K562 (cell line): Measurements from ENCODE around the gene MTPN. TPM values are rescaled to one million over a fixed set of nuclear protein-coding genes. Genes with fewer than 3 reads are reported as not detected.

Experiments
- ATF4 ChIP-seq: fragments of 450-650 bp; formaldehyde crosslinking; IDR thresholded peaks from 2 replicates; pipeline ENCODE4 v1.4.0; 2022; ENCODE audit warnings: mild to moderate bottlenecking, moderate library complexity
- CBFB ChIP-seq: sonication (generic); formaldehyde crosslinking; IDR thresholded peaks from 2 replicates; pipeline ENCODE4 v1.4.0; 2020; ENCODE audit warnings: mild to moderate bottlenecking, missing genetic modification reagents
- GABPA ChIP-seq: fragments of 200-800 bp; sonication (Bioruptor generic); conservative IDR thresholded peaks from 2 replicates; pipeline ENCODE4 v1.6.1; 2016; ENCODE audit warnings: low read depth, missing genetic modification characterization, missing compliant biosample characterization
- HNRNPLL ChIP-seq: fragments of 200-400 bp; formaldehyde crosslinking; IDR thresholded peaks from 2 replicates; pipeline ENCODE4 v1.6.1; 2017; ENCODE audit warnings: low read length, low read depth, mild to moderate bottlenecking; ENCODE audit not compliant: poor library complexity, severe bottlenecking
- KDM2B ChIP-seq: fragments of 250-450 bp; sonication (Bioruptor Pico); IDR thresholded peaks from 2 replicates; pipeline ENCODE4 v1.8.0; 2021; ENCODE audit warnings: mild to moderate bottlenecking, moderate library complexity
- MTA3 ChIP-seq: fragments of 450-650 bp; formaldehyde crosslinking; IDR thresholded peaks from 2 replicates; pipeline ENCODE4 v1.6.1; 2017; ENCODE audit warnings: mild to moderate bottlenecking, borderline replicate concordance
- MYC ChIP-seq, 2 experiments: fragments of 250-450 bp in 1 of 2; sonication (Bioruptor Pico) in 1 of 2; IDR thresholded peaks; 2 replicates each; pipeline versions ENCODE4 v1.5.1 to v1.6.1; 2012 to 2021; ENCODE audit warnings: low read depth in 2 of 2, borderline replicate concordance in 1 of 2, improper control_type of control experiment in 1 of 2, low read length in 1 of 2, mild to moderate bottlenecking in 1 of 2, moderate library complexity in 1 of 2
- PHF8 ChIP-seq: fragments of 200-600 bp; sonication (generic); IDR thresholded peaks from 2 replicates; pipeline ENCODE4 v1.6.1; 2012; ENCODE audit warnings: mixed run types, mild to moderate bottlenecking, inconsistent platforms, low read length, moderate library complexity, borderline replicate concordance
- PRMT5 ChIP-seq: sonication (generic); formaldehyde crosslinking; IDR thresholded peaks from 2 replicates; pipeline ENCODE4 v1.5.0; 2020; ENCODE audit warnings: missing genetic modification reagents
- TEAD2 ChIP-seq: fragments of 450-650 bp; IDR thresholded peaks from 2 replicates; pipeline ENCODE4 v1.6.1; 2016; ENCODE audit warnings: missing genetic modification characterization, control low read depth, missing compliant biosample characterization
- USF1 ChIP-seq: sonication (generic); formaldehyde crosslinking; IDR thresholded peaks from 2 replicates; pipeline ENCODE4 v1.9.0; 2022; ENCODE audit warnings: mild to moderate bottlenecking, missing genetic modification reagents
- ZC3H8 ChIP-seq: fragments of 450-650 bp; IDR thresholded peaks from 2 replicates; pipeline ENCODE4 v1.6.1; 2017
- ZNF395 ChIP-seq: fragments of 200-800 bp; sonication (Bioruptor generic); IDR thresholded peaks from 2 replicates; pipeline ENCODE4 v1.6.1; 2017; ENCODE audit warnings: missing genetic modification characterization, missing compliant biosample characterization
- polyA plus RNA-seq, 8 experiments: library from polyadenylated mRNA; depleted of rRNA in 4 of 8; stranded (reverse) in 5 of 8; unstranded in 3 of 8; fragments of >200 nt; fragmentation: Nextera tagmentation in 2 of 8; fragmentation: Illumina TruSeq in 1 of 8; extraction: Ambion mirVana in 2 of 8; extraction: Trizol in 1 of 8; gene quantifications; 2 replicates each; pipeline versions ENCODE4 v1.2.1 to v1.2.3, GENCODE V29; 2011 to 2014; ENCODE audit warnings: inconsistent platforms in 1 of 8, missing spikeins in 1 of 8
- total RNA-seq, 7 experiments: library from RNA; depleted of rRNA in 6 of 7; stranded (reverse); fragments of >200 nt in 6 of 7; fragmentation: Illumina TruSeq in 2 of 7; extraction: Trizol in 2 of 7; gene quantifications; 2 replicates each; pipeline versions ENCODE4 v1.2.1 to v1.2.3, GENCODE V29; 2011 to 2021; ENCODE audit warnings: low replicate concordance in 1 of 7
- TF ChIP-seq, protein P1 (sequence below): fragments of 450-650 bp; IDR thresholded peaks from 2 replicates; pipeline ENCODE4 v1.6.1; 2017; ENCODE audit warnings: antibody characterized with exemption, mild to moderate bottlenecking
- TF ChIP-seq, protein P2 (sequence below): sonication (generic); formaldehyde crosslinking; IDR thresholded peaks from 2 replicates; pipeline ENCODE4 v1.4.0; 2020; ENCODE audit warnings: mild to moderate bottlenecking, missing genetic modification reagents

The MTPN gene
- total and polyA plus RNA-seq, 9 of the 15 experiments (the other 6 are each of a cell fraction or from before 2014, with no cell fraction given): 68.5 to 261 (median 156) TPM

GRCh38 chr7:135977007-135977741 is at the start of gene MTPN (continued):
- TF ChIP-seq USF1 (CRISPR knock-in tag): no peak; the same call in 1 of the 2 replicates
- peak; percentile 99 for TF ChIP-seq GABPA
- TF ChIP-seq, protein P1, sequence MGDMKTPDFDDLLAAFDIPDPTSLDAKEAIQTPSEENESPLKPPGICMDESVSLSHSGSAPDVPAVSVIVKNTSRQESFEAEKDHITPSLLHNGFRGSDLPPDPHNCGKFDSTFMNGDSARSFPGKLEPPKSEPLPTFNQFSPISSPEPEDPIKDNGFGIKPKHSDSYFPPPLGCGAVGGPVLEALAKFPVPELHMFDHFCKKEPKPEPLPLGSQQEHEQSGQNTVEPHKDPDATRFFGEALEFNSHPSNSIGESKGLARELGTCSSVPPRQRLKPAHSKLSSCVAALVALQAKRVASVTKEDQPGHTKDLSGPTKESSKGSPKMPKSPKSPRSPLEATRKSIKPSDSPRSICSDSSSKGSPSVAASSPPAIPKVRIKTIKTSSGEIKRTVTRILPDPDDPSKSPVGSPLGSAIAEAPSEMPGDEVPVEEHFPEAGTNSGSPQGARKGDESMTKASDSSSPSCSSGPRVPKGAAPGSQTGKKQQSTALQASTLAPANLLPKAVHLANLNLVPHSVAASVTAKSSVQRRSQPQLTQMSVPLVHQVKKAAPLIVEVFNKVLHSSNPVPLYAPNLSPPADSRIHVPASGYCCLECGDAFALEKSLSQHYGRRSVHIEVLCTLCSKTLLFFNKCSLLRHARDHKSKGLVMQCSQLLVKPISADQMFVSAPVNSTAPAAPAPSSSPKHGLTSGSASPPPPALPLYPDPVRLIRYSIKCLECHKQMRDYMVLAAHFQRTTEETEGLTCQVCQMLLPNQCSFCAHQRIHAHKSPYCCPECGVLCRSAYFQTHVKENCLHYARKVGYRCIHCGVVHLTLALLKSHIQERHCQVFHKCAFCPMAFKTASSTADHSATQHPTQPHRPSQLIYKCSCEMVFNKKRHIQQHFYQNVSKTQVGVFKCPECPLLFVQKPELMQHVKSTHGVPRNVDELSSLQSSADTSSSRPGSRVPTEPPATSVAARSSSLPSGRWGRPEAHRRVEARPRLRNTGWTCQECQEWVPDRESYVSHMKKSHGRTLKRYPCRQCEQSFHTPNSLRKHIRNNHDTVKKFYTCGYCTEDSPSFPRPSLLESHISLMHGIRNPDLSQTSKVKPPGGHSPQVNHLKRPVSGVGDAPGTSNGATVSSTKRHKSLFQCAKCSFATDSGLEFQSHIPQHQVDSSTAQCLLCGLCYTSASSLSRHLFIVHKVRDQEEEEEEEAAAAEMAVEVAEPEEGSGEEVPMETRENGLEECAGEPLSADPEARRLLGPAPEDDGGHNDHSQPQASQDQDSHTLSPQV: no peak
- peak; percentile 63; the same call in 1 of the 2 replicates for TF ChIP-seq MYC (IDR thresholded peaks at IDR 0.05; ENCODE audit: low read depth, low read length)
- TF ChIP-seq MYC (CRISPR knock-in tag; IDR thresholded peaks at IDR 0.05; ENCODE audit: borderline replicate concordance, low read depth): no peak
- peak; percentile 81 for TF ChIP-seq HNRNPLL
- peak; percentile 98; the same call in 1 of the 2 replicates for TF ChIP-seq PHF8
- TF ChIP-seq PRMT5: no peak
- no peak for TF ChIP-seq ATF4 (CRISPR knock-in tag)
- no peak for TF ChIP-seq CBFB (CRISPR knock-in tag)
- TF ChIP-seq MTA3: peak; percentile 59
- no peak for TF ChIP-seq TEAD2 (tag)
- 0 out of 2 replicates have a peak, but pooled peaks have one; percentile 36 for TF ChIP-seq ZNF395 (CRISPR knock-in tag)
- no peak for TF ChIP-seq KDM2B (CRISPR knock-in tag)
- TF ChIP-seq ZC3H8: no peak
- TF ChIP-seq, protein P2, sequence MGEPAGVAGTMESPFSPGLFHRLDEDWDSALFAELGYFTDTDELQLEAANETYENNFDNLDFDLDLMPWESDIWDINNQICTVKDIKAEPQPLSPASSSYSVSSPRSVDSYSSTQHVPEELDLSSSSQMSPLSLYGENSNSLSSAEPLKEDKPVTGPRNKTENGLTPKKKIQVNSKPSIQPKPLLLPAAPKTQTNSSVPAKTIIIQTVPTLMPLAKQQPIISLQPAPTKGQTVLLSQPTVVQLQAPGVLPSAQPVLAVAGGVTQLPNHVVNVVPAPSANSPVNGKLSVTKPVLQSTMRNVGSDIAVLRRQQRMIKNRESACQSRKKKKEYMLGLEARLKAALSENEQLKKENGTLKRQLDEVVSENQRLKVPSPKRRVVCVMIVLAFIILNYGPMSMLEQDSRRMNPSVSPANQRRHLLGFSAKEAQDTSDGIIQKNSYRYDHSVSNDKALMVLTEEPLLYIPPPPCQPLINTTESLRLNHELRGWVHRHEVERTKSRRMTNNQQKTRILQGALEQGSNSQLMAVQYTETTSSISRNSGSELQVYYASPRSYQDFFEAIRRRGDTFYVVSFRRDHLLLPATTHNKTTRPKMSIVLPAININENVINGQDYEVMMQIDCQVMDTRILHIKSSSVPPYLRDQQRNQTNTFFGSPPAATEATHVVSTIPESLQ: peak; percentile 86; the same call in 1 of the 2 replicates
